Karpas-422 (cell line): ENCODE results near the gene MLLT3. TPM values are rescaled to one million over a fixed set of nuclear protein-coding genes. Genes with fewer than 3 reads are reported as not detected.

ENCODE experiments used
- DNase-seq: peaks from one replicate; pipeline ENCODE4 v3.0.0-alpha.2; 2015
- H2AFZ ChIP-seq: fragments of 200-600 bp; sonication (generic); 2 replicates; pipeline ENCODE4 v1.6.1; 2014; ENCODE audit warnings: antibody characterized with exemption, low read length, mixed read lengths
- H3K27ac ChIP-seq: fragments of 200-600 bp; sonication (generic); 2 replicates; pipeline ENCODE4 v1.5.1; 2014; ENCODE audit warnings: mild to moderate bottlenecking, low read length, moderate library complexity
- H3K27me3 ChIP-seq: fragments of 200-600 bp; sonication (generic); 2 replicates; pipeline ENCODE4 v1.6.1; 2014; ENCODE audit warnings: low read length, mixed read lengths
- H3K36me3 ChIP-seq: fragments of 200-600 bp; sonication (generic); 2 replicates; pipeline ENCODE4 v1.6.1; 2014; ENCODE audit warnings: low read length, mixed read lengths; ENCODE audit not compliant: insufficient read depth
- H3K4me1 ChIP-seq: fragments of 200-600 bp; sonication (generic); 2 replicates; pipeline ENCODE4 v1.6.1; 2014; ENCODE audit warnings: mild to moderate bottlenecking, low read length, mixed read lengths
- H3K4me2 ChIP-seq: fragments of 200-600 bp; sonication (generic); 2 replicates; pipeline ENCODE4 v1.6.1; 2014; ENCODE audit warnings: low read length, low read depth, mild to moderate bottlenecking; ENCODE audit not compliant: poor library complexity, severe bottlenecking
- H3K4me3 ChIP-seq: fragments of 200-600 bp; sonication (generic); 2 replicates; pipeline ENCODE4 v1.5.1; 2014; ENCODE audit warnings: mild to moderate bottlenecking, antibody characterized with exemption, low read length, mixed read lengths
- H3K79me2 ChIP-seq: fragments of 200-600 bp; sonication (generic); 2 replicates; pipeline ENCODE4 v1.6.1; 2014; ENCODE audit warnings: mild to moderate bottlenecking, low read length, mixed read lengths
- H3K9ac ChIP-seq: fragments of 200-600 bp; sonication (generic); 2 replicates; pipeline ENCODE4 v1.6.0; 2014; ENCODE audit warnings: low read length
- H3K9me2 ChIP-seq: fragments of 200-600 bp; sonication (generic), shearing (Covaris generic); replicated peaks from 2 replicates; pipeline ENCODE4 v1.6.0; 2014; ENCODE audit warnings: mild to moderate bottlenecking, low read length, moderate library complexity; ENCODE audit not compliant: insufficient read depth
- H3K9me3 ChIP-seq: fragments of 300-700, 200-600 bp; sonication (generic); 2 replicates; pipeline ENCODE4 v1.6.1; 2014; ENCODE audit warnings: low read length, mixed read lengths
- H4K20me1 ChIP-seq: fragments of 200-600 bp; sonication (generic); 2 replicates; pipeline ENCODE4 v1.6.1; 2014; ENCODE audit warnings: mild to moderate bottlenecking, antibody characterized with exemption, low read length, low read depth; ENCODE audit not compliant: insufficient read depth
- total RNA-seq: library from RNA; depleted of rRNA; stranded (reverse); fragments of >200 nt; shearing (Covaris generic); gene quantifications from 2 replicates; pipeline ENCODE4 v1.2.3, GENCODE V29; 2014; ENCODE audit warnings: low replicate concordance

The MLLT3 gene
- total RNA-seq, 1 experiment from 2014 or later: 5.8 TPM

DNA sequence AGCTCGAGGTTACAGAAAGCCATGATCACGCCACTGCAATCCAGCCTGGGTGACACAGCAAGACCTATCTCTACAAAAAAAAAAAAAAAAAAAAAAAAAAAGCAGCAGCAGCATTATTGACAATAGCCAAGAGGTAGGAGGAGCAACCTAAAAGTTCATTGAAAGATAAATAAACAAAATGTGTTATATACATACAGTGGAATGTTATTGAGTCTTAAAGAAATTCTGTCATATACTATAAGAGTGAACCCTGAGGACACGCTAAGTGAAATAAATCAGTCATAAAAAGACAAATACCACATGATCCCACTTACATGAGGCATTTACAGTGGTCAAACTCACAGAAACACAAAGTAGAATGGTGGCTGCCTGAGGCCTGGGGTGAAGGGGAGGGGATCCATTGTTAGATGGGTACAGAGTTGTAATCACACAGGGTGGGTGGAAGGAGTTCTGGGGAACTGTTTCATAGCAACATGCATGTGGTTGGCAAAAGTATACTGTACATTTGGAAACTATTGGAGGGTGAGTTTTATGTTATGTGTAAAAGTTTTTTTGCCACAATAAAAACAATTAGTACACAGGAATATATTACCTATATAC is 77.2 kb downstream of the MLLT3 start:
- H3K27me3 ChIP-seq: no peaks in the 10 kb centered on the region
- H3K4me3 ChIP-seq: no peak overlapping the region
- H3K9me2 ChIP-seq: no peaks in the 10 kb centered on the region
- H3K27ac ChIP-seq: no peak overlapping the region
- no peak overlapping the region for H2AFZ ChIP-seq
- no peaks in the 10 kb centered on the region for H3K4me1 ChIP-seq
- no peaks in the 10 kb centered on the region for H3K9me3 ChIP-seq
- no peaks in the 10 kb centered on the region for H3K79me2 ChIP-seq
- no peak overlapping the region for H3K9ac ChIP-seq
- no peaks in the 10 kb centered on the region; the same call in 1 of the 2 replicates for H4K20me1 ChIP-seq
- H3K36me3 ChIP-seq: no peaks in the 10 kb centered on the region
- DNase-seq: no peak
- H3K4me2 ChIP-seq: no peak overlapping the region

DNA sequence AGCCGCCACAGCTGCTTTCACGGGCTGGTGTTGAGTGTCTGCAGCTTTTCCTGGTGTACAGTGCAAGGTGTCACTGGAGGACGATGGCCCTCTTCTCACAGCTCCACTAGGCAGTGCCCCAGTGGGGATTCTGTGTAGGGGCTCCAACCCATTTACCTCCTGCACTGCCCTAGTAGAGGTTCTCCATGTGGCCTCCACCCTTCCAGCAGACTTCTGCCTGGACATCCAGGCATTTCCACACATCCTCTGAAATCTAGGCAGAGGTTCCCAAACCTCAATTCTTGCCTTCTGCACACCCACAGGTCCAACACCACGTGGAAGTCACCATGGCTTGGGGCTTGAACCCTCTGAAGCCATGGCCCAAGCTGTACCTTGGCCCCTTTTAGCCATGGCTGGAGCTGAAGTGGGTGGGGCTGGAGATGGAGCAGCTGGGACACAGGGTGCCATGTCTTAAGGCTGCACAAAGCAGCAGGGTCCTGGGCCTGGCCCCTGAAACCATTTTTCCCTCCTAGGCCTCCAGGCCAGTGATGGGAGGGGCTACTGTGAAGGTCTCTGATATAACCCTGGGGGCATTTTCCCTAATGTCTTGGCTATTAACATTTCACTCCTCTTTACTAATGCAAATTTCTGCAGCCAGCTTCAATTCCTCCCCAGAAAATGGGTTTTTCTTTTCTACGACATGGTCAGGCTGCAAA is 82.0 kb downstream of the MLLT3 start:
- H3K4me3 ChIP-seq: no peak overlapping the region
- no peaks in the 10 kb centered on the region for H3K27me3 ChIP-seq
- no peaks in the 10 kb centered on the region for H3K79me2 ChIP-seq
- no peak overlapping the region for H3K4me2 ChIP-seq
- H3K4me1 ChIP-seq: no peaks in the 10 kb centered on the region
- H3K9me3 ChIP-seq: no peaks in the 10 kb centered on the region
- H2AFZ ChIP-seq: no peak overlapping the region
- H4K20me1 ChIP-seq: peaks cover 5% of the 10 kb centered on the region
- no peaks in the 10 kb centered on the region for H3K9me2 ChIP-seq
- no peak for DNase-seq
- H3K27ac ChIP-seq: no peak overlapping the region
- H3K9ac ChIP-seq: no peak overlapping the region
- no peaks in the 10 kb centered on the region for H3K36me3 ChIP-seq

DNA sequence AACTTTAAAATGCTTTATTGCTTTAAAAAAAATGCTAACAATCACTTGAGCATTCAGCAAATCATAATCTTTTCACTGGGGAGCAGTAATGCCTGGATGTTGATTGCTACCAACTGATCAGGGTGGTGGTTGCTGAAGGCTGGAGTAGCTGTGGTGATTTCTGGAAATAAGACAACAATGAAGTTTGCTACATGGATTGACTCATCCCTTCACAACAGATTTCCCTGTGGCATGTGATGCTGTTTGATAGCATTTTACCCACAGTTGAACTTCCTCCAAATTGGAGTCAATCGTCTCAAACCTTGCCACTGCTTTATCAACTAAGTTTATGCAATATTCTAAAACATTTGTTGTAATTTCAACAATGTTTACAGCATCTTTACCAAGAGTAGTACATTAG is 83.3 kb downstream of the MLLT3 start:
- Histone ChIP-seq H3K36me3 (no peaks in the 10 kb centered on the region), H3K4me2 (no peak overlapping the region), H3K9me2 (no peaks in the 10 kb centered on the region)

GRCh38 chr9:20538092-20538491 is 84.2 kb downstream of the MLLT3 start:
- no peak overlapping the region for H3K9ac ChIP-seq
- H3K27ac ChIP-seq: no peak overlapping the region
- DNase-seq: no peak

More for the DNA sequence above, 83.3 kb downstream of the MLLT3 start:
- Histone ChIP-seq H3K9ac (no peak overlapping the region), H3K27me3 (no peaks in the 10 kb centered on the region), H3K4me1 (no peaks in the 10 kb centered on the region), H4K20me1 (peaks cover 5% of the 10 kb centered on the region), H3K9me3 (no peaks in the 10 kb centered on the region), H3K27ac (no peak overlapping the region), H3K4me3 (no peak overlapping the region), H2AFZ (no peak overlapping the region), H3K79me2 (no peaks in the 10 kb centered on the region)
- no peak for DNase-seq

GRCh38 chr9:20537294-20537693 is 85.0 kb downstream of the MLLT3 start:
- Histone ChIP-seq H3K4me2 (no peak overlapping the region), H3K4me1 (no peaks in the 10 kb centered on the region), H3K27ac (no peak overlapping the region), H3K9me3 (no peaks in the 10 kb centered on the region), H2AFZ (no peak overlapping the region), H3K36me3 (no peaks in the 10 kb centered on the region), H3K79me2 (no peaks in the 10 kb centered on the region), H4K20me1 (peaks cover 5% of the 10 kb centered on the region), H3K4me3 (no peak overlapping the region), H3K27me3 (no peaks in the 10 kb centered on the region), H3K9me2 (no peaks in the 10 kb centered on the region), H3K9ac (no peak overlapping the region)
- no peak for DNase-seq

More at GRCh38 chr9:20538092-20538491, 84.2 kb downstream of the MLLT3 start:
- H3K4me1 ChIP-seq: no peaks in the 10 kb centered on the region
- no peaks in the 10 kb centered on the region for H3K36me3 ChIP-seq
- no peak overlapping the region for H2AFZ ChIP-seq
- H4K20me1 ChIP-seq: peaks cover 5% of the 10 kb centered on the region
- no peaks in the 10 kb centered on the region for H3K27me3 ChIP-seq
- H3K9me2 ChIP-seq: no peaks in the 10 kb centered on the region
- no peaks in the 10 kb centered on the region for H3K9me3 ChIP-seq
- H3K4me2 ChIP-seq: no peak overlapping the region
- H3K4me3 ChIP-seq: no peak overlapping the region
- H3K79me2 ChIP-seq: no peaks in the 10 kb centered on the region

DNA sequence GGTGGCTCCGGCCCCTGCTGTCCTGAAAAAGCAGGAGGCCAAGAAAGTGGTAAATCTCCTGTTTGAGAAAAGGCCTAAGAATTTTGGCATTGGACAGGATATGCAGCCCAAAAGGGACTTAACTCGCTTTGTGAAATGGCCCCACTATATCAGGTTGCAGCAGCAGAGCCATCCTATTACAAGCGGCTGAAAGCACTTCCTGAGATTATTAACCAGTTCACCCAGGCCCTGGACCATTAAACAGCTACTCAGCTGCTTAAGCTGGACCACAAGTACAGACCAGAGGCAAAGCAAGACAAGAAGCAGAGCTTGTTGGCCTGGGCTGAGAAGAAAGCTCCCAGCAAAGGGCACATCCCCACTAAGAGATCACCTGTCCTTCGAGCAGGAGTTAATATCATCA is 89.7 kb downstream of the MLLT3 start:
- H3K9me2 ChIP-seq: no peaks in the 10 kb centered on the region
- no peaks in the 10 kb centered on the region for H3K27me3 ChIP-seq
- H3K27ac ChIP-seq: no peak overlapping the region
- H3K4me1 ChIP-seq: no peaks in the 10 kb centered on the region
- no peaks in the 10 kb centered on the region for H3K9me3 ChIP-seq
- no peaks in the 10 kb centered on the region for H3K79me2 ChIP-seq
- no peak overlapping the region for H3K4me3 ChIP-seq
- H2AFZ ChIP-seq: no peak overlapping the region
- no peak for DNase-seq
- no peaks in the 10 kb centered on the region for H3K36me3 ChIP-seq
- no peak overlapping the region for H3K4me2 ChIP-seq
- H3K9ac ChIP-seq: no peak overlapping the region
- peaks cover 5% of the 10 kb centered on the region; the same call in 1 of the 2 replicates for H4K20me1 ChIP-seq

DNA sequence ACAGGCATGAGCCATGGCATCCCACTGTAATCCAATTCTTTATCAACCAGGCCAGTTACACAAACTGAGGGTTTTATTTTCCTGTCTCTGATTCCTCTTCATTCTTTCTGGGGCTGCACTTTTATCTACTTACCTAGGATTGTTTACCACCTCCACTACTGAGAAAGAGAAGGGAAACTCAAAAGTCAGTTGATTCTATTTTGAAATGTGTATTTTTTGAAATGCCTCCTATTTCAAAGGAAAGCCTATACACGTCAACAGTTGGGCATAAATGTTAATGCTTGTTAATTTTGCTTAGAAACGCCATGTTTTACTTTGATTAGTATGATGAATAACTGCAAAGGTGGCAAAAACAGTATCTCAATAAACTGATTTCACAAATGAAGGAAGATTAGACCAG is 92.5 kb downstream of the MLLT3 start:
- DNase-seq: no peak
- no peak overlapping the region for H3K4me3 ChIP-seq
- no peaks in the 10 kb centered on the region for H3K27me3 ChIP-seq
- no peaks in the 10 kb centered on the region for H3K9me3 ChIP-seq
- H3K9me2 ChIP-seq: no peaks in the 10 kb centered on the region
- no peaks in the 10 kb centered on the region for H3K36me3 ChIP-seq
- no peaks in the 10 kb centered on the region for H3K79me2 ChIP-seq
- H2AFZ ChIP-seq: no peak overlapping the region
- no peak overlapping the region for H3K9ac ChIP-seq
- H3K27ac ChIP-seq: no peak overlapping the region
- H3K4me2 ChIP-seq: no peak overlapping the region
- H3K4me1 ChIP-seq: peaks cover 6% of the 10 kb centered on the region
- no peaks in the 10 kb centered on the region; the same call in 1 of the 2 replicates for H4K20me1 ChIP-seq

- Histone ChIP-seq H4K20me1 (no peaks in the 10 kb centered on the region; the same call in 1 of the 2 replicates), H3K4me2 (no peak overlapping the region), H3K79me2 (no peaks in the 10 kb centered on the region), H3K4me1 (peaks cover 6% of the 10 kb centered on the region), H3K4me3 (no peak overlapping the region), H3K27ac (no peak overlapping the region), H3K9me2 (no peaks in the 10 kb centered on the region), H3K9me3 (no peaks in the 10 kb centered on the region), H3K36me3 (no peaks in the 10 kb centered on the region), H3K9ac (no peak overlapping the region), H3K27me3 (no peaks in the 10 kb centered on the region), H2AFZ (no peak overlapping the region)
- no peak for DNase-seq
These were observed 94.0 kb downstream of the MLLT3 start for GRCh38 chr9:20528253-20528652.
